GM12801 (cell line): Measurements from ENCODE around the gene WDR48.

Source experiments
- CTCF ChIP-seq: IDR thresholded peaks from one replicate; pipeline ENCODE4 v1.5.1; 2011; ENCODE audit warnings: control low read depth; ENCODE audit not compliant: insufficient read length; ENCODE audit errors: extremely low read depth

The WDR48 gene

GRCh38 chr3:39132096-39133092 lies 80.6 kb downstream of the WDR48 start:
- no peak for TF ChIP-seq CTCF

- TF ChIP-seq CTCF: no peak
These were observed 81.3 kb downstream of the WDR48 start for GRCh38 chr3:39133093-39133490.

- TF ChIP-seq CTCF: no peak
These were observed 82.0 kb downstream of the WDR48 start for GRCh38 chr3:39133822-39134221.

GRCh38 chr3:39134305-39134704 lies 82.5 kb downstream of the WDR48 start:
- TF ChIP-seq CTCF: no peak

- TF ChIP-seq CTCF: no peak
These were observed 83.5 kb downstream of the WDR48 start for GRCh38 chr3:39135170-39135805.

- TF ChIP-seq CTCF: no peak
These were observed 85.0 kb downstream of the WDR48 start for GRCh38 chr3:39136533-39137434.
